ENCODE data around the gene LCK.
A peak's percentile ranks its signal among the peaks of the same experiment; 100 is the strongest.

GRCh38 chr1:32241001-32241763 lies 9.9 kb upstream of the LCK start:
- no peak for TF ChIP-seq CTCF (IDR thresholded peaks at IDR 0.05)
- peak; percentile 11 for TF ChIP-seq POLR2A (IDR thresholded peaks at IDR 0.05)
